Retinal pigment epithelial cell (primary cell): ENCODE data around the gene UBR1.
"Not testable (repeated sequence)": the region's sequence is repeated elsewhere in the genome, so short reads cannot be mapped to it uniquely, and the experiment has no call there.

Source experiments
- DNase-seq: peaks from one replicate; pipeline ENCODE4 v3.0.0-alpha.2; 2010; ENCODE audit warnings: low read depth
- H3K4me3 ChIP-seq: 2 replicates; pipeline ENCODE4 v1.5.1; 2011; ENCODE audit warnings: mild to moderate bottlenecking, low read length, control low read depth, moderate library complexity
- CTCF ChIP-seq: conservative IDR thresholded peaks from 2 replicates; pipeline ENCODE4 v1.5.1; 2011; ENCODE audit warnings: low read depth, low read length, control low read depth, inconsistent platforms

The UBR1 gene

GRCh38 chr15:42999201-42999779 lies 106.5 kb downstream of the UBR1 start:
- no peak for DNase-seq
- TF ChIP-seq CTCF: no peak

GRCh38 chr15:42996871-42997270 lies 109.0 kb downstream of the UBR1 start:
- no peak for DNase-seq
- no peak overlapping the region for H3K4me3 ChIP-seq
- no peak for TF ChIP-seq CTCF

More at GRCh38 chr15:42999201-42999779, 106.5 kb downstream of the UBR1 start:
- H3K4me3 ChIP-seq: no peak overlapping the region

GRCh38 chr15:42994546-42994945 lies 111.3 kb downstream of the UBR1 start:
- TF ChIP-seq CTCF: no peak
- peak; percentile 1 for DNase-seq
- H3K4me3 ChIP-seq: no peak overlapping the region

- no peak overlapping the region for H3K4me3 ChIP-seq
- TF ChIP-seq CTCF: no peak
- DNase-seq: no peak
These were observed 113.2 kb downstream of the UBR1 start for GRCh38 chr15:42992626-42993025.

GRCh38 chr15:42986693-42987342 lies 119.0 kb downstream of the UBR1 start:
- TF ChIP-seq CTCF: no peak
- DNase-seq: no peak
- no peak overlapping the region for H3K4me3 ChIP-seq

- no peak overlapping the region for H3K4me3 ChIP-seq
- no peak for DNase-seq
- peak; percentile 12 for TF ChIP-seq CTCF
These were observed 121.3 kb downstream of the UBR1 start for GRCh38 chr15:42984493-42985034.

- H3K4me3 ChIP-seq: not testable (repeated sequence)
- peak; percentile 5 for DNase-seq
These were observed 126.7 kb downstream of the UBR1 start for GRCh38 chr15:42979113-42979512.
